Endothelial cell of umbilical vein (primary cell): Measurements from ENCODE around the gene MISP3. TPM values are rescaled to one million over a fixed set of nuclear protein-coding genes. Genes with fewer than 3 reads are reported as not detected.

ENCODE experiments used
- BruUV-seq: library from RNA; stranded (reverse); fragments of 400-500 nt; replicated peaks from 2 replicates; lab custom pipeline; 2021; lab: Mats Ljungman, UMichigan
- CTCF ChIA-PET: fragments of 300-600, 350-600 bp; sonication (Branson Sonifier 250); formaldehyde crosslinking; loops from one replicate; lab custom pipeline; 2021; ENCODE audit warnings: antibody characterized with exemption, inconsistent platforms; lab: Charles Lee
- POLR2A ChIA-PET: fragments of 300-600, 350-600 bp; sonication (Branson Sonifier 250); formaldehyde crosslinking; loops from one replicate; lab custom pipeline; 2021; ENCODE audit warnings: antibody characterized with exemption, inconsistent platforms; lab: Charles Lee
- DNase-seq: peaks from one replicate; pipeline ENCODE4 v3.0.0-alpha.2; 2011; ENCODE audit warnings: low read depth, low spot score
- FAIRE-seq: peaks from 2 replicates; lab custom pipeline; 2011; peaks lifted over from hg19 to GRCh38; lab: Jason Lieb, UNC
- H2AFZ ChIP-seq: 2 replicates; pipeline ENCODE4 v1.6.0; 2012; ENCODE audit warnings: low read depth, low read length, control low read depth, inconsistent platforms
- H3K27ac ChIP-seq: 2 replicates; pipeline ENCODE4 v1.5.1; 2011; ENCODE audit warnings: low read depth, mild to moderate bottlenecking, control low read depth, low read length, moderate library complexity; ENCODE audit not compliant: insufficient read depth
- H3K27me3 ChIP-seq, 2 experiments: 2 replicates each; pipeline versions ENCODE4 v1.6.0 to v1.6.1; 2011; ENCODE audit warnings: low read length in 2 of 2, mixed read lengths in 1 of 2; ENCODE audit not compliant: control insufficient read depth in 2 of 2, insufficient read depth in 2 of 2
- H3K36me3 ChIP-seq, 2 experiments: 2 replicates in 1 of 2; 3 replicates in 1 of 2; pipeline ENCODE4 v1.5.1; 2011; ENCODE audit warnings: low read length in 2 of 2, mild to moderate bottlenecking in 1 of 2, moderate library complexity in 1 of 2; ENCODE audit not compliant: control insufficient read depth in 2 of 2, insufficient read depth in 2 of 2; ENCODE audit errors: extremely low read depth in 1 of 2
- H3K4me1 ChIP-seq: 3 replicates; pipeline ENCODE4 v1.5.1; 2011; ENCODE audit warnings: mild to moderate bottlenecking, low read length; ENCODE audit not compliant: control insufficient read depth, insufficient read depth; ENCODE audit errors: extremely low read depth
- H3K4me2 ChIP-seq: 2 replicates; pipeline ENCODE4 v1.6.1; 2011; ENCODE audit warnings: low read length, control low read depth, mixed read lengths; ENCODE audit not compliant: insufficient read depth
- H3K4me3 ChIP-seq, 3 experiments: fragments of 200-600 bp in 1 of 3; sonication (generic), shearing (Covaris generic) in 1 of 3; replicated peaks in 1 of 3; 2 replicates each; pipeline ENCODE4 v1.5.1; 2011 to 2016; ENCODE audit warnings: control low read depth in 3 of 3, low read length in 3 of 3, mild to moderate bottlenecking in 2 of 3, inconsistent platforms in 1 of 3, low read depth in 1 of 3, moderate library complexity in 1 of 3; ENCODE audit not compliant: insufficient read depth in 1 of 3
- H3K79me2 ChIP-seq: 2 replicates; pipeline ENCODE4 v1.6.0; 2012; ENCODE audit warnings: low read length, inconsistent platforms; ENCODE audit not compliant: control insufficient read depth, insufficient read depth
- H3K9ac ChIP-seq: replicated peaks from 2 replicates; pipeline ENCODE3; 2011; ENCODE audit warnings: low read length, control low read depth; ENCODE audit not compliant: insufficient read depth; ENCODE audit errors: extremely low read depth
- H3K9me1 ChIP-seq: replicated peaks from 3 replicates; pipeline ENCODE4 v1.6.0; 2011; ENCODE audit warnings: mild to moderate bottlenecking, low read length; ENCODE audit not compliant: control insufficient read depth, insufficient read depth; ENCODE audit errors: extremely low read depth
- H3K9me3 ChIP-seq: replicated peaks from 2 replicates; pipeline ENCODE4 v1.5.1; 2012; ENCODE audit warnings: low read length, inconsistent platforms; ENCODE audit not compliant: control insufficient read depth, insufficient read depth
- H4K20me1 ChIP-seq: replicated peaks from 2 replicates; pipeline ENCODE3; 2011; ENCODE audit warnings: mild to moderate bottlenecking, low read length; ENCODE audit not compliant: control insufficient read depth, insufficient read depth; ENCODE audit errors: extremely low read depth
- CTCF ChIP-seq, 2 donors: IDR thresholded peaks; 1 replicate in 1 of 2; 2 replicates in 1 of 2; pipeline ENCODE4 v1.5.1; 2011; ENCODE audit warnings: low read length in 2 of 2, mild to moderate bottlenecking in 2 of 2, moderate library complexity in 2 of 2, control low read depth in 1 of 2, inconsistent platforms in 1 of 2, low read depth in 1 of 2; ENCODE audit not compliant: insufficient read depth in 1 of 2; ENCODE audit errors: extremely low read depth in 1 of 2
- EZH2 ChIP-seq: IDR thresholded peaks from 2 replicates; pipeline ENCODE4 v1.6.1; 2012; ENCODE audit warnings: borderline replicate concordance, low read depth, mild to moderate bottlenecking, moderate library complexity, low read length, inconsistent platforms; ENCODE audit not compliant: severe bottlenecking
- FOS ChIP-seq: IDR thresholded peaks from 2 replicates; pipeline ENCODE4 v1.6.1; 2011; ENCODE audit warnings: mild to moderate bottlenecking, low read length, moderate library complexity, borderline replicate concordance; ENCODE audit not compliant: insufficient read depth
- GATA2 ChIP-seq: IDR thresholded peaks from 2 replicates; pipeline ENCODE4 v1.7.0; 2011; ENCODE audit warnings: low read depth, mild to moderate bottlenecking, moderate library complexity, mixed read lengths, low read length; ENCODE audit not compliant: insufficient read length, insufficient read depth
- JUN ChIP-seq: IDR thresholded peaks from 2 replicates; pipeline ENCODE4 v1.6.1; 2011; ENCODE audit warnings: borderline replicate concordance, low read depth; ENCODE audit not compliant: insufficient read length, insufficient read depth
- MYC ChIP-seq: IDR thresholded peaks from one replicate; pipeline ENCODE4 v1.6.1; 2011; ENCODE audit warnings: mild to moderate bottlenecking, low read depth, low read length
- POLR2A ChIP-seq: IDR thresholded peaks from 2 replicates; pipeline ENCODE4 v1.6.1; 2012; ENCODE audit warnings: low read depth, mild to moderate bottlenecking, control low read depth, low read length
- dilution Hi-C: fragments of 300-500 bp; cut with MboI; formaldehyde crosslinking; loops from one replicate; pipeline ENCODE4 v1.15.0; 2019; ENCODE audit warnings: low sequenced_read_pairs; ENCODE audit not compliant: extremely low pct_ligation_motif_present
- intact Hi-C: fragments of 100-400 bp; cut with micrococcal nuclease; formaldehyde crosslinking; loops from one replicate; pipeline ENCODE4 v1.10.0; 2022
- polyA plus RNA-seq, 4 experiments: library from polyadenylated mRNA; depleted of rRNA in 3 of 4; stranded (reverse) in 3 of 4; unstranded in 1 of 4; fragments of >200 nt; gene quantifications; 2 replicates each; pipeline versions ENCODE4 v1.2.1 to v1.2.3, GENCODE V29; 2011 to 2012; ENCODE audit warnings: missing spikeins in 1 of 4
- total RNA-seq: library from RNA; stranded (reverse); gene quantifications from 2 replicates; pipeline ENCODE4 v1.2.3, GENCODE V29; 2021
- TF ChIP-seq, protein P1 (sequence below): IDR thresholded peaks from 2 replicates; pipeline ENCODE4 v1.6.1; 2011; ENCODE audit not compliant: insufficient read depth, insufficient read length

Gene MISP3
- total and polyA plus RNA-seq, 2 donors (not counting 3 experiments of a cell fraction or from before 2014, with no cell fraction given): 0.26 to 0.31 TPM

DNA sequence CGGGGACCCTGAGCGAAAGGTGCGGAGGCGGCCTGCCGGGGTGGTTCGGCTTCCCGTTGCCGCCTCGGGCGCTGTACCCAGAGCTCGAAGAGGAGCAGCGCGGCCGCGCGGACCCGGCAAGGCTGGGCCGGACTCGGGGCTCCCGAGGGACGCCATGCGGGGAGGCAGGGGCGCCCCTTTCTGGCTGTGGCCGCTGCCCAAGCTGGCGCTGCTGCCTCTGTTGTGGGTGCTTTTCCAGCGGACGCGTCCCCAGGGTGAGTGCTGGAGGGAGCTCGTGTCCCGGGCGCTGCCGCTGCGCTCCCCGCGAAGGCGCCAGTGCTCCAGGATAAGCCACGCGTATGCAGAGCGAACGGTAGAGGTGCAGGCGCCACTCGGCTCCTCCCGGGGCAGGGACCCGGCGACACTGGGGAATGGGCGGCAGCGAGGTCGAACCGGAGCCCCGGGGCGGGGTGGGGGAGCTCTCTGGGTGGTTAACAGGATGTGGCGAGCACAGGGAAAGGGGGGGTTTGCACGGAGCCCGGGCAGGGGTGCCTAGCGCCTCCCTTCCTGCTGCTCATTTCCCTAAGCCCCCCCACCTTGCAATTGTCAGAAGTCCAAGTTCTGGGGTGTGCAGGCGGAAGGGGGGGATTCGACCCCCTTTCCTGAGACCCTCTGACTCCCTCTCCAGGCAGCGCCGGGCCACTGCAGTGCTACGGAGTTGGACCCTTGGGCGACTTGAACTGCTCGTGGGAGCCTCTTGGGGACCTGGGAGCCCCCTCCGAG is 40.7 kb upstream of the MISP3 start, which contains the start of gene IL27RA:
Gene IL27RA, plus strand, starts transcription at position 44 of the 762 bp plus-strand sequence. Its CDS starts 111 bp downstream, at position 155.
- dilution Hi-C loops (no loop called here), intact Hi-C loops (loop anchor here (1.0 to 5.0 kb wide), 5 partner anchors 41 to 152 kb away; partner anchors contain the start of genes BRME1, CC2D1A, DCAF15 and MISP3)
- H3K4me1 ChIP-seq: peaks cover 6% of the 10 kb centered on the region
- peak within 1 kb of the TSS; percentile 58 to 67 (median 61) for H3K4me3 ChIP-seq
- peak within 1 kb of the TSS; percentile 42 for H3K9ac ChIP-seq
- H2AFZ ChIP-seq: peak within 1 kb of the TSS; percentile 99
- no peaks in the 10 kb centered on the region for H3K36me3 ChIP-seq
- FAIRE-seq (peak; percentile 8), DNase-seq (peak; percentile 40)
- POLR2A ChIA-PET: no interaction called here
- no peak within 1 kb of the TSS for H3K27ac ChIP-seq
- CTCF ChIA-PET: interaction anchor here (0.6 to 3.1 kb wide), 38 partner anchors 8 to 155 kb away, joined by 3 to 29 read pairs (median 4); partner anchors contain the start of genes DCAF15, MISP3, NANOS3 and RFX1
- no peaks in the 10 kb centered on the region for H4K20me1 ChIP-seq
- BruUV-seq: no TSS peak
- H3K9me1 ChIP-seq: no peaks in the 10 kb centered on the region
- H3K27me3 ChIP-seq: peaks cover 0 to 7% of the 10 kb centered on the region in 2 experiments
- peak; percentile 48 to 77 for TF ChIP-seq CTCF (IDR thresholded peaks at IDR 0.05; ENCODE audit: extremely low read depth in 1 of 2, insufficient read depth in 1 of 2, low read depth in 1 of 2, low read length in 2 of 2)
- no peak for TF ChIP-seq GATA2
- H3K9me3 ChIP-seq: no peaks in the 10 kb centered on the region
- peak within 1 kb of the TSS; percentile 92 for H3K4me2 ChIP-seq
- no peaks in the 10 kb centered on the region for H3K79me2 ChIP-seq

GRCh38 chr19:14033946-14034345 is 38.6 kb upstream of the MISP3 start:
- ChIA-PET CTCF (no interaction called here), POLR2A (no interaction called here)
- Histone ChIP-seq H3K27me3 (peaks cover 0 to 2% of the 10 kb centered on the region in 2 experiments), H3K9ac (no peak overlapping the region), H2AFZ (no peak overlapping the region), H4K20me1 (no peaks in the 10 kb centered on the region), H3K27ac (no peak overlapping the region), H3K36me3 (no peaks in the 10 kb centered on the region), H3K9me3 (no peaks in the 10 kb centered on the region), H3K4me3 (no peak overlapping the region), H3K79me2 (no peaks in the 10 kb centered on the region), H3K4me1 (peaks cover 6% of the 10 kb centered on the region), H3K9me1 (no peaks in the 10 kb centered on the region), H3K4me2 (no peak overlapping the region)
- intact Hi-C loops: loop anchor here (2.0 to 5.0 kb wide), 4 partner anchors 39 to 127 kb away; partner anchors contain the start of genes BRME1, CC2D1A, DCAF15 and MISP3
- FAIRE-seq (no peak), DNase-seq (no peak)
- TF ChIP-seq MYC: no peak
- no peak for TF ChIP-seq JUN
- no peak for TF ChIP-seq POLR2A
- TF ChIP-seq, protein P1, sequence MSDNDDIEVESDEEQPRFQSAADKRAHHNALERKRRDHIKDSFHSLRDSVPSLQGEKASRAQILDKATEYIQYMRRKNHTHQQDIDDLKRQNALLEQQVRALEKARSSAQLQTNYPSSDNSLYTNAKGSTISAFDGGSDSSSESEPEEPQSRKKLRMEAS: no peak
- no peak for TF ChIP-seq EZH2
- no peak for TF ChIP-seq CTCF (IDR thresholded peaks at IDR 0.05; ENCODE audit: extremely low read depth in 1 of 2, insufficient read depth in 1 of 2, low read depth in 1 of 2, low read length in 2 of 2)
- no peak for TF ChIP-seq FOS
- dilution Hi-C loops: no loop called here
- BruUV-seq: no TSS peak
